Hematopoietic multipotent progenitor cell (in vitro differentiated cells): ENCODE data around the gene AKAP10. TPM values are rescaled to one million over a fixed set of nuclear protein-coding genes. Genes with fewer than 3 reads are reported as not detected.
"Not testable (repeated sequence)": the region's sequence is repeated elsewhere in the genome, so short reads cannot be mapped to it uniquely, and the experiment has no call there.

Experiments used
- DNase-seq, 3 donors: peaks; one replicate each; pipeline ENCODE4 v3.0.0-alpha.2; 2011 to 2015; ENCODE audit warnings: low read depth in 2 of 3, low spot score in 2 of 3
- total RNA-seq: library from RNA; depleted of rRNA; stranded (reverse); fragments of >200 nt; gene quantifications from one replicate; pipeline ENCODE4 v1.2.3, GENCODE V29; 2012

AKAP10 gene
- total RNA-seq, 1 donor: 14.0 TPM

DNA sequence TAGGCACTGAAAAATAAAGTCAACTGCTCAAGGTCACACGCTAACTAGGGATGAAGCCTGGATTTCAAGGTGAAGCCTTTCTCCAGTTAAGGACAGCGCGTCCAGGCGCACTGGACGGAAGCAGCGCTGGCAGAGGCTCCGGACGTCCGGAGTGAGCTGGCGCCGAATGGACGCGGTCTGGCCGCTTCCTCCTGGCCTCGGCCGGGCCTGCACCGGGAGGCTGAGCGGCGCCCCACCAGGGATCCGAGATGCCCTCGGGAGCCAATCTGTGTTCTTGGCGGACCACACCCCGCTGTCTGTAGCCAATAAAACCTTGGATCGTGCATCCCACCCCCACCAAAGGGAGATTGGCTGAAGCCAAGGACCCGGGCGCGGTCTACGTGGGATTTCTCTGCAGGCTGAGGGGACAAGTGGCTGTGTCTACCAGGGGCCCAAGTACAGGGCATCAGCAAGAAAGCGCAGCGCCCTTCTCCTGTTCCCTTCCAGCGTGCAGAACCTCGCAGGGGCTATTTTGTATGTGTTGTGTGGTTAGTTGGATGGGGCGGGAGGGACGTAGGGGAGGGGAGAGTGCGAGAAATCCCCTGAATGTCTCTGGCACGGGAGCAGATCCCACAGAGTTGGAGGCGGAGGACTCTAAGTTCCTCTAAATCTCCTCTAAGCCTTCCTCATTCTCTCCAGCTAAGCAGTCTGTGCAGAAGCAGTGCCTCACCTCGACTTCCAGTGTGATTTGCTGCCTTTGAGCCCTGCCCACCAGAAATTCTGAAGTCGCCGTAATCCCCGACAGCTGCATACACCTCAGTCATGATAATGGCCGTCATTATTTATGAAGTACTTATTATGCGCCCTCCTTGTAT lies 2.5 kb upstream of the AKAP10 start:
- DNase-seq: peak in 2 of 3 donors; percentile 46 to 50

GRCh38 chr17:19978805-19979211 lies 1.2 kb upstream of the AKAP10 start:
- DNase-seq: no peak

GRCh38 chr17:19978209-19978802 lies 678 bp upstream of the AKAP10 start:
- DNase-seq: peak in 2 of 3 donors; percentile 83 to 88

DNA sequence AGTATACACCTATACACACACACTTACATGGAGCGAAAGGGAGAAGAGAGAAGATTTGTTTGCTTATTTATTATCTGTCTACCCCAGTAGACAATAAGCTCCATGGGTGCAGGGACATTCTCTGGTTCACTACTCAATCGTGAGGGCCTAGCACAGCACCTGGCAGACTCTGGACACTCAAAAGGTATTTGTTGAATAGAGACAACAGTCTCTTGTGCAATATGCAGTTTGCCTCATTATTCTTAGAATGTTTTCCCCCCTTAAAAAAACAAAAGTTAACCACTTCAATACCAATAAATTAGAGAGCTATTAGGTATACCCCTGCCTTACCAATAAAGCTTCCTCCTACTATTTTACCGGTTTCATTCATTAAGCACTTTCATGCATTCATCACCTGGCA lies 2.0 kb downstream of the AKAP10 start:
- no peak for DNase-seq

GRCh38 chr17:19973156-19973555 lies 4.5 kb downstream of the AKAP10 start:
- DNase-seq: no peak

DNA sequence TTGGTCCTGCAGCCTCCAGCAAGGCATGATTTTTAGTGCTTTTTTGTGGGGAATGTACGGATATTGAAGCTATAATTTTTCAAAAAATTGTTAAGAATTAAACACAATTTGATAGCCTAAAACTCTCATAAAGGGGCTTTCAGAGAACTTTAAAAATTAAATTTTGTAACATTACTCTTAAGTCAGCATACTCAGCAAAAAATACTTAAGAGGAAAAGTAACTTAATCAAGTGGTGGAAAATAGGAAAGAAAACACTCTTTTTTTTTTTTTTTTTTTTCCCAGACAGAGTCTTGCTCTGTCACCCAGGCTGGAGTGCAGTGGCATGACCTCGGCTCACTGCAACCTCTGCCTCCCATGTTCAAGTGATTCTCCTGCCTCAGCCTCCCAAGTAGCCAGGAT lies 14.7 kb downstream of the AKAP10 start:
- DNase-seq: not testable (repeated sequence)

GRCh38 chr17:19958023-19958422 lies 19.6 kb downstream of the AKAP10 start:
- DNase-seq: no peak

- DNase-seq: no peak
Measured at GRCh38 chr17:19955099-19955498, 22.5 kb downstream of the AKAP10 start.

DNA sequence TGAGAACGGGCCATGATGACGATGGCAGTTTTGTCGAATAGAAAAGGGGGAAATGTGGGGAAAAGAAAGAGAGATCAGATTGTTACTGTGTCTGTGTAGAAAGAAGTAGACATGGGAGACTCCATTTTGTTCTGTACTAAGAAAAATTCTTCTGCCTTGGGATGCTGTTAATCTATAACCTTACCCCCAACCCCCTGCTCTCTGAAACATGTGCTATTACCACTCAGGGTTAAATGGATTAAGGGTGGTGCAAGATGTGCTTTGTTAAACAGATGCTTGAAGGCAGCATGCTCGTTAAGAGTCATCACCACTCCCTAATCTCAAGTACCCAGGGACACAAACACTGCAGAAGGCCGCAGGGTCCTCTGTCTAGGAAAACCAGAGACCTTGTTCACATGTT lies 26.2 kb downstream of the AKAP10 start:
- DNase-seq: not testable (repeated sequence)

DNA sequence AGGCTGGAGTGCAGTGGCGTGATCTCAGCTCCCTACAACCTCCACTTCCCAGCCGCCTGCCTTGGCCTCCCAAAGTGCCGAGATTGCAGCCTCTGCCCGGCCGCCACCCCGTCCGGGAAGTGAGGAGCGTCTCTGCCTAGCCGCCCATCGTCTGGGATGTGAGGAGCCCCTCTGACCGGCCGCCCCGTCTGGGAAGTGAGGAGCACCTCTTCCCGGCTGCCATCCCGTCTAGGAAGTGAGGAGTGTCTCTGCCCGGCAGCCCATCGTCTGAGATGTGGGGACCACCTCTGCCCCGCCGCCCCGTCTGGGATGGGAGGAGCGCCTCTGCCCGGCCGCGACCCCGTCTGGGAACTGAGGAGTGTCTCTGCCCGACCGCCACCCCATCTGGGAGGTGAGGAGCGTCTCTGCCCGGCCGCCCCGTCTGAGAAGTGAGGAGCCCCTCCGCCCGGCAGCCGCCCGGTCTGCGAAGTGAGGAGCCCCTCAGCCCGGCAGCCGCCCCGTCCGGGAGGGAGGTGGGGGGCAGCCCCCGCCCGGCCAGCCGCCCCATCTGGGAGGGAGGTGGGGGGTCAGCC lies 26.9 kb downstream of the AKAP10 start:
- DNase-seq: not testable (repeated sequence)

GRCh38 chr17:19948116-19948943 lies 29.3 kb downstream of the AKAP10 start:
- peak in 2 of 3 donors; percentile 28 to 46 for DNase-seq

DNA sequence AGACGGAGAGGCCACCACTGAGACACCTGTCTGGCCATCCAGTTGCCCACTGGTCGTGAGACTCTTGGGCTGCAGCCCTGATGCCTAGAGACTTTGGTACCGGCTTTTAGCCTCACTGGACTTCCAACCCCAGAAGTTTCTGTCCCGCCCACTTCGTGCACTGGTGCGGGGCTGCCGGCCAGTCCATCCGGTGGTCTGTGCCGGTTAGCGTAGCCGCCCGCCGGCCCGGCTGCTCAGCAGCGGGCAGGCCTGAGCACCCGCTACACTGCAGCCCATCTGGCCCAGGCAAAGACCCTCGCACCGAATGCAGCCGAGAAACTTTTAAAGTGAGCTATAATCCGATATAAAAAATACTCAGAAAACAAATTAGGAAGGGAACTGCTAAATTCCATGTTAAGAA lies 30.7 kb downstream of the AKAP10 start:
- DNase-seq: no peak

GRCh38 chr17:19945009-19945626 lies 32.5 kb downstream of the AKAP10 start:
- DNase-seq: peak in 1 of 3 donors; percentile 2

GRCh38 chr17:19943599-19943998 lies 34.0 kb downstream of the AKAP10 start:
- DNase-seq: no peak

DNA sequence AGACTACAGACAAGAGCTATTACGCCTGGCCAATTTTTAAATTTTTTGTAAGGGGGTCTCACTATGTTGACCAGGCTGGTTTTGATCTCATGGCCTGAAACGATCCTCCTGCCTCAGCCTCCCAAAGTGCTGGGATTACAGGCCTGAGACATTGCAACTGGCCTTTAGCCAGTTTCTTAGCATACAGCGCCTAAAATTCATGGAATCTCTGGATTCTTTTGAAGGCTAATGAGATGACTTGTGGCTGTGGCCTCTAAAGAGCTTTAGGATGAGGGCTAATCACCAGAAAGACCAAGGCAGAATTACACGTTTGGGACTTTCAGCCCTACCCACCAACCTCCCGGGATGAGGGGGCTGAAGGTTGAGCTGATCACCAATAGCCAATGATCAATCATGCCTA lies 34.6 kb downstream of the AKAP10 start:
- DNase-seq: no peak

- DNase-seq: no peak
Measured at GRCh38 chr17:19940722-19941464, 36.7 kb downstream of the AKAP10 start.

GRCh38 chr17:19939993-19940721 lies 37.5 kb downstream of the AKAP10 start:
- no peak for DNase-seq

GRCh38 chr17:19938736-19939135 lies 38.9 kb downstream of the AKAP10 start:
- no peak for DNase-seq

DNA sequence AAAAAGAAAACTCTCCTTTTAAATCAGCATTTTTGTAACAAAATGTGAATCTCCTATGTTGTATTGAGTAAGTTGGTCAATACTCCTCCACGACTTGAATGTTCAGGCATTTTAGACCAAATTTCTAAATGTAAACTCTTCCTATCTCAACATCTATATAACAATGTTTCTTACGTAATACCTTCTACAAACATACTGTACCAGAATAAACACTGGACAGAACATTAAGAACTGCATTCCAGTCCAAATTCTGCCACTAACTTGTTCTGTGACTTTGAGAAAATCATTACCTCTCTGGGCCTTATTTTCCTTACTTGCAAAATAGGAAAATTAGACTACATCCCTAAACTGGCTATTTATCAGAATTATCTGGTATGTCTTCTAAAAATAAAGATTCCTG lies 40.1 kb downstream of the AKAP10 start:
- no peak for DNase-seq
